HG02852 (cell line): ENCODE measurements around the gene LIN52.
A peak's percentile ranks its signal among the peaks of the same experiment; 100 is the strongest.

Source experiments
- ATAC-seq: cut with Tn5 transposase; IDR thresholded peaks from one replicate; pipeline ENCODE4 v1.9.1; 2021; ENCODE audit warnings: mild to moderate bottlenecking, moderate library complexity; ENCODE audit not compliant: unreplicated experiment

LIN52 gene

DNA sequence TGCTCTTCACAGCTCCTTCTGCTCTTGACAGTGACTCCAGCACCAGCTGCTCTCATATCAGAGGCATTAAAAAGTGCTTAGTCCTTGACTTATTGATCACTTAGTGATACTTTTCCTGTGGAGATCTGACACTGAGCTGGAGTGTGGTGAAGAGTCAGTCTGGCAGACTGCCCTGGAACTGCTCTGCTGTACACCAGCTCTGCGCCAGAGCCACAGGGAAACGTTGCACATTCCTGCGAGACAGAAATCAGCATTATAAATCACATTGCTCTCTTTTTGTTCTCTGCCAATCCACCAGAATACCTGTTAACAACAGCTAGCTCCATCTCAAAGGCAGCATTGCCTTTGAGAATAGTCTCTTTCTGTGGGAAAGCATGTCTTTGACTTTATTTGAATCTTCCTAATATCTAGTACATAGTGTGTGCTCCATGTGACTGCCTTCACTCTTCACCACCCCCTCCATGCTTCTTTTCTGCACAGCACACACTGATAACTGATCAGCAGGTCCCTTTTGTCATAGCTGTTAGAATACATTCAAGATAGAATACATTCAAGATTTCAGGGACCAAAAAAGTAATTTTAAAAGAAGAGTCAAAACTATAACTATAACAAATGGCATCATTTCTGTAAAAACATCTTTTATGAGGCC is 106.3 kb downstream of the LIN52 start:
- no peak for ATAC-seq

- ATAC-seq, result no peak
These were observed 109.9 kb downstream of the LIN52 start for GRCh38 chr14:74194506-74195274.

GRCh38 chr14:74195623-74196022 is 110.9 kb downstream of the LIN52 start:
- ATAC-seq, result no peak

GRCh38 chr14:74198441-74199234 is 113.9 kb downstream of the LIN52 start:
- ATAC-seq, result no peak

DNA sequence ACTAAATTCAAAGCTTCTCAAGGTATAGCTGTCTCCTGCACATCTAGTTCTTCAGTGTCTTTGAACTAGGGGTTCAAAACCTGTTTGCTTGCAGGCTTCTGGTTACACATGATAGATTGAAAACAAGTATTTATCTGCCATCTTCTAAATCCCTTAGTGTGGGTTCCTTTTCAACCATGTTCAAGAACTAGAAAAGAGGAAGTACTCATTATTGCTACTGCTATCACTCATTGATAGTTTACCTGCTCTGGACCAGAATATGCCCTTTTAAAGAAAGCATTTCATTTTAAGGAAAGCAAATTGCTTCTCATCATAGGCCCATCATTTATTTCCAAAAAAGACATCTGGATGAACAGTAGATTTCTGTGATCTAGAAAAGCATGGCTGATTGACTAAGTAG is 117.4 kb downstream of the LIN52 start:
- ATAC-seq, result no peak

- no peak for ATAC-seq
These were observed 118.9 kb downstream of the LIN52 start for GRCh38 chr14:74203639-74204038.

- ATAC-seq, result no peak
These were observed 119.7 kb downstream of the LIN52 start for GRCh38 chr14:74204491-74204890.

GRCh38 chr14:74205882-74206281 is 121.1 kb downstream of the LIN52 start:
- ATAC-seq, result no peak

DNA sequence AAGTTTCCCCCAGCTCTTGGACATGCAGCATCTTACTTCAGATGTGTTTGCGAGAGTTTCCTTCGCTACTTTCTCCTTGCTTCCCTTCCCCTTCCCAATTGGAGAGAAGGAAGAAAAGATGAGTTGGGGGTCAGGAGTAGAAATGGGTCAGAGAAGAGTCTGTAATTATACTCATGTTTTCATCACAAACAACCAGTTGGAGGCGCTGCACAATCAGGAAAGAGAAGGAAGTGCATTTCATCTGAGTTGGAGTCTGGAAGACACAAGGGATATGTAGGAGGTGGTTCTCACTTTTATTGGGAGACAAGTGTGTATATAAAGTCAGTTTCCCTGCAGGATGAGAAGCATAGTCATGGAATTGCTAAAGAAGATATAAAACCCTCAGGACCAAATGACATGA is 123.2 kb downstream of the LIN52 start:
- no peak for ATAC-seq

DNA sequence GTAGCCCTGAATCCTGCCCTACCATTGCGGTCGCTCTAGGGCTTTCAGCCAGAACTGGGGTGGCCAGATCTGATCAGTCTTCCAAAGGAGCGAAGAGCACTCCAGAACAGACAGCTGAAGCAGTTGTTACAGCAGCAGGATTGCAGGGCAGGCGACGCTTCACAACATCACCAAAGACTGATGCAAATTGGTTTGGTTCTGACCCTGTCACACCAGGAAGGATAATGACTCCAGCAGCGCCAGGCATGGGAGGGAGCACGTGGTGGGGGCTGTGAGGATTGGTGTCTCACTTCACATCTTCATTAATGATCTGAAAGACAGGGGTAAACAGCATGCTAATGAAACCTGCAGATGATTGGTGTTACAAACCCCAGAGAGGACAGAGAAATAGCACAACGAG is 123.9 kb downstream of the LIN52 start:
- ATAC-seq, result no peak

DNA sequence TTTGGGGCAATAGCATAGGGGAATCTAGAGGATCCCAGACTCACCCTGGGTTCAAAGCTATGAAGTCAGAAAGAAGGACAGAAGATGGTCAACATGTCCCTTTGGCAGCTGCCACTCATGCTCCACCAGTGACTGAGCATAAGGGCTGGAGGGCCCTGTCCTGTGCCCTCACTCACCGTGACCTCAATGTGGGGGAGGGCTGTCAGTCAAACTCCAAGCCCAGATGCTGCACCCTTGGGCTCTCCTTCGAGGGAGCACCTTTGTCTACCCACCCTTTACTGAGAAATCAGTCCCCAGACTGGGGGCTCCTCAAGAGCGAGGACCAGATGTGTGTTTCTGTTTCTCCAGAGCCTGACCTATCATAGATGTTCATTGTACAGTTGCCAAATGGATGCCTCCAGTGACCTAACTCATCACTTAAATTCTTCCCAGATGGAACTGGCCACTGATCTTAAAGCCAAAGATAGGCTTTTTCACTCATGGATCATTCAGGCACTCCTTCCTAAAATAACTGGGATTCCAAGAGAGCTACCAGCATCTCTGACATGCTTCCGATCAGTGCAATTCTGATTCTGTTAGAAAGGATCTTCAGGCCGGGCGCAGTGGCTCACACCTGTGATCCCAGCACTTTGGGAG is 127.3 kb downstream of the LIN52 start:
- ATAC-seq, result no peak

- no peak for ATAC-seq
These were observed 129.4 kb downstream of the LIN52 start for GRCh38 chr14:74213907-74214803.

GRCh38 chr14:74216671-74217070 is 131.9 kb downstream of the LIN52 start:
- no peak for ATAC-seq

- ATAC-seq, result peak; percentile 62
These were observed 133.1 kb downstream of the LIN52 start for GRCh38 chr14:74217672-74218448.

DNA sequence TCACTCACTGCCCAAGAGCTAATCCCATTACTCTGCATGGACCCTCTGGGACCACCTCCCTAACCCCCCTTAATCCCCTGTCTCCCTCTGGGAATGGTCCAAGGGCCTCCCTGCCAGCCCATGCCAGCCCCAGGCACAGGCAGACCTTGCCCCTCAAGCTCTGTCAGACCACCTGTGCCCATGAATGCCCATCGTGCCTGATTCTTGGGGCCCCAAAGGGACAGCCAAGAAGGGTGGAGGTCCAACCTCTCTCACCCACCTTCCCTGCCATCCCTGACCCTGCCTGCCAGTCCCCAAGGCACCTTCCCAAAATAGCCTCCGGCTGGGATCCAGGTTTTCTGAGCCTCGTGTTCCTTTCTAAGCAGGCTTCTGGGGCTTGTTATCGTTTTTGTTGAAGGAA is 133.7 kb downstream of the LIN52 start:
- ATAC-seq, result no peak

DNA sequence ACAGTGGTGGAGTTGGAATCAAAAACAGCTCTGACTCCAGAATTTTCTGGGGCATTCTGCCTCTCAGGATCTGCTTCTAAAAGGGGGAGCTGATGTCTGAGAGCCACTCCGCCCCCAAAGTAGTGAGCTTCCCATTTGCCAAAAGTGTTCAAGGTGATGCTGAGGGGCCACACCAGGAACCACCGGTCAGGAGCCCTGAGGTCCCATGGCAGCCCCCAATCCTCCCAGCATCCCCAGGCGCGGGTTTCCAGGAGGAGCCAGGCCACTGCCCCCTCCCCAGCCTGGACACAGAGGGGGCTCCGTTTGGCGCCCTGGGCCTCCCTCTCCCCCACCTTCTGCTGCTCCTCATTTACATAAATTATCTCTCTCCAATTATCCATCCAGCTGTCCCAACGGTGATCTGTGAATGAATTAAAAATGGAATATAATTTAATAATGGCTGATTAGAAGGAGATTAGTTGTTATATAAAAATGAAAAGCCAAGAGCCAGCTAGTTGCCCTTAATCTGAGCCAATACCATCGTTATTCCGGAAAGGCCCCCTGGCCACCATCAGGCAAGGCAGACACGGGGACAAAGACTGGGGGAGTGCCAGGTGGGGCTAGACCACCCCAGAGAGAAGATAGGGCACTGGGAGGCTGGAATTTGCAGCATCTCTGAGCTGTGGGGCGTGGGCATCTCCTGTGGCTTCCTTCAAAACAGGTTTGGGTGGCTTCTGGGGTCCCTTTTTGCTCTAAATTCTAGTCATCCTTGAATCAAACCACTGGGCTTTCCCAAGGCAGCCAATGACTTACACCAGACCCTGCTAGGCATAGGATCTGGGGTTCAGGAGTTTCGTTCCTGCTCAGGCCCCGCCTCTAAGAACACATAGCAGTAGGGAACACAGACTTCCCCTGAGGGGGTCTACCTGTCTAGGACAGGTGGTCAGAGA is 134.8 kb downstream of the LIN52 start:
- ATAC-seq, result no peak

DNA sequence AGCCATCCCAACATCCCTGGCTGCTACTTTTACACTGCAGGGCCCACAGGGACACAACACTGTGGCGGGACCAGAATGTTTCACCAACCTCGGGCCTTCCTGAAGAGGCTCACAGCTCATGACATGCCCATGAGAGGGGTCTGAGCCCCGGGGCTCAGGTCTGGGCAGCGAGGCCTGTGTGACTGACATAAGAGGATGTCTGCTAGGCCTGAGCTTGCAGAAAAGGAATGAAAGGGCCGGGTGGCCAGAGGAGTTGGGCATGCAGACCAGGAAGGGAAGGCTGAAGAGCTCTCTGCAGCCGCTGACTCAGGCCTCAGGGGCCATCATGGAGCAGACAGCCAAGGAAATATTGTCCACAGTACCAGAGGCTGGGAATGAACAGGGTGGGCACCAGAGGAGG is 136.2 kb downstream of the LIN52 start:
- no peak for ATAC-seq

DNA sequence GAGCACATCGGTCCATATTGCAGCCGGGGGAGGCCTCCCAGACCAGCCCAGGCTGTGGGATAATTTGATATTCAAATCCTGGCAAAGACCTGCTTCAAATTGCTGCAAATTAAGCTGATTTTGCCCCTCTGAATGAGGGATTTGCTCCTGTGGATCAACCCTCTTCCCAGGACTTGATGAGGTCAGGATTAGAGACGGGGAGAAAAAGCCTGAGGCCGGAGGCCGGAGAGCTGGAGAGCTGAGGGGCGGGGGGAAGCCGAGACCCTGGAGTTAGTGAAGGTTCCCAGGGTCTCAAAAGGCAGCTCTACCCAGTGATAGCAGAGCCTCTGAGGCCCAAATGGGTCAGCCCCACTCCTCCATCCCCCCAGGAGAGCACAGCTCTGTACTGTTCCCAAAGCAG is 137.0 kb downstream of the LIN52 start:
- ATAC-seq, result no peak

GRCh38 chr14:74223016-74223415 is 138.3 kb downstream of the LIN52 start:
- no peak for ATAC-seq
